PC-9 (cell line): Measurements from ENCODE around the gene LARP1B. TPM values are rescaled to one million over a fixed set of nuclear protein-coding genes. Genes with fewer than 3 reads are reported as not detected.

ENCODE experiments used
- BruUV-seq: library from RNA; stranded (reverse); fragments of 400-500 nt; replicated peaks from 2 replicates; lab custom pipeline; 2021; lab: Mats Ljungman, UMichigan
- CTCF ChIA-PET: fragments of 300-600 bp; sonication (Branson Sonifier 250); formaldehyde crosslinking; loops from one replicate; lab custom pipeline; 2022; ENCODE audit warnings: antibody characterized with exemption; lab: Charles Lee
- POLR2A ChIA-PET: fragments of 300-600 bp; sonication (Branson Sonifier 250); formaldehyde crosslinking; loops from one replicate; lab custom pipeline; 2022; ENCODE audit warnings: antibody characterized with exemption; ENCODE audit not compliant: unreplicated experiment; lab: Charles Lee
- DNase-seq, 2 experiments: peaks; one replicate each; pipeline versions ENCODE4 v3.0.0 to v3.0.0-alpha.2; 2015 to 2022; ENCODE audit warnings: mixed read lengths in 1 of 2
- H2AFZ ChIP-seq: fragments of 200-600 bp; sonication (generic); 2 replicates; pipeline ENCODE4 v1.8.1; 2017; ENCODE audit warnings: antibody characterized with exemption
- H3F3A ChIP-seq: fragments of 200-600 bp; sonication (generic); 2 replicates; pipeline ENCODE4 v1.8.1; 2017; ENCODE audit warnings: antibody characterized with exemption, mild to moderate bottlenecking, low read depth; ENCODE audit not compliant: insufficient read depth
- H3K27ac ChIP-seq: fragments of 200-600 bp; sonication (generic); 2 replicates; pipeline ENCODE4 v1.6.1; 2016; ENCODE audit warnings: mixed run types
- H3K27me3 ChIP-seq: fragments of 200-600 bp; sonication (generic); 2 replicates; pipeline ENCODE4 v1.6.1; 2016; ENCODE audit warnings: low read depth, mixed run types; ENCODE audit not compliant: insufficient read depth
- H3K36me3 ChIP-seq: fragments of 200-600 bp; sonication (generic); 2 replicates; pipeline ENCODE4 v1.6.1; 2016; ENCODE audit warnings: low read depth, mixed run types
- H3K4me1 ChIP-seq: fragments of 200-600 bp; sonication (generic); replicated peaks from 2 replicates; pipeline ENCODE4 v1.6.1; 2016; ENCODE audit warnings: mixed run types; ENCODE audit not compliant: insufficient read depth
- H3K4me2 ChIP-seq: fragments of 200-600 bp; sonication (generic); 2 replicates; pipeline ENCODE4 v1.6.1; 2017; ENCODE audit warnings: mixed run types
- H3K4me3 ChIP-seq: fragments of 200-600 bp; sonication (generic); 2 replicates; pipeline ENCODE4 v1.6.1; 2016; ENCODE audit warnings: mixed run types
- H3K79me2 ChIP-seq: fragments of 200-600 bp; sonication (generic); 2 replicates; pipeline ENCODE4 v1.6.1; 2017; ENCODE audit warnings: low read depth, mixed run types
- H3K9me2 ChIP-seq: fragments of 200-600 bp; sonication (generic); 2 replicates; pipeline ENCODE4 v1.8.1; 2017; ENCODE audit warnings: mild to moderate bottlenecking; ENCODE audit not compliant: insufficient read depth
- H3K9me3 ChIP-seq: fragments of 200-600 bp; sonication (generic); 2 replicates; pipeline ENCODE4 v1.8.1; 2016; ENCODE audit warnings: low read depth; ENCODE audit not compliant: insufficient read depth
- H4K20me1 ChIP-seq: fragments of 200-600 bp; sonication (generic); 2 replicates; pipeline ENCODE4 v1.8.1; 2017; ENCODE audit not compliant: insufficient read depth
- CTCF ChIP-seq: fragments of 200-600 bp; sonication (generic); conservative IDR thresholded peaks from 2 replicates; pipeline ENCODE4 v1.6.1; 2017; ENCODE audit warnings: mixed run types, antibody characterized with exemption, mild to moderate bottlenecking, moderate library complexity
- EZH2 ChIP-seq: fragments of 200-600 bp; sonication (generic); IDR thresholded peaks from 2 replicates; pipeline ENCODE4 v1.8.0; 2017; ENCODE audit warnings: antibody characterized with exemption, low read depth
- intact Hi-C: fragments of 100-400 bp; cut with micrococcal nuclease; formaldehyde crosslinking; loops from one replicate; pipeline ENCODE4 v1.10.0; 2022; ENCODE audit not compliant: unreplicated experiment
- total RNA-seq: library from RNA; stranded (reverse); gene quantifications from 2 replicates; pipeline ENCODE4 v1.2.3, GENCODE V29; 2021

Gene LARP1B
- total RNA-seq, 1 experiment from 2014 or later, result 22.0 TPM

- POLR2A ChIA-PET, result no interaction called here
- H2AFZ ChIP-seq, result no peak overlapping the region
Observed at GRCh38 chr4:128158894-128159293, 97.8 kb downstream of the LARP1B start.

GRCh38 chr4:128159967-128160366 lies 98.9 kb downstream of the LARP1B start:
- intact Hi-C loops, result loop anchor here (5.0 kb wide), 2 partner anchors 98 to 193 kb away; partner anchors contain the start of genes ABHD18, LARP1B and MFSD8
- POLR2A ChIA-PET, result no interaction called here
- CTCF ChIA-PET, result no interaction called here
- Histone ChIP-seq H3K27me3 (no peaks in the 10 kb centered on the region), H3K9me3 (0 out of 2 replicates have a peak, but pooled peaks cover 5% of the 10 kb centered on the region), H3K36me3 (no peaks in the 10 kb centered on the region), H3K27ac (no peak overlapping the region), H2AFZ (no peak overlapping the region), H3K9me2 (no peaks in the 10 kb centered on the region), H4K20me1 (no peaks in the 10 kb centered on the region), H3K79me2 (no peaks in the 10 kb centered on the region), H3K4me2 (no peak overlapping the region), H3K4me1 (peaks cover 28% of the 10 kb centered on the region), H3K4me3 (no peak overlapping the region), H3F3A (peaks cover 15% of the 10 kb centered on the region)
- no peak for TF ChIP-seq EZH2
- TF ChIP-seq CTCF, result no peak
- BruUV-seq, result no TSS peak
- no peak for DNase-seq

More at GRCh38 chr4:128158894-128159293, 97.8 kb downstream of the LARP1B start:
- Histone ChIP-seq H3K36me3 (no peaks in the 10 kb centered on the region), H3K9me3 (0 out of 2 replicates have a peak, but pooled peaks cover 5% of the 10 kb centered on the region), H4K20me1 (no peaks in the 10 kb centered on the region), H3K9me2 (no peaks in the 10 kb centered on the region), H3K4me2 (no peak overlapping the region), H3K27me3 (no peaks in the 10 kb centered on the region), H3K79me2 (no peaks in the 10 kb centered on the region), H3K27ac (no peak overlapping the region), H3K4me1 (peaks cover 22% of the 10 kb centered on the region), H3F3A (peaks cover 15% of the 10 kb centered on the region), H3K4me3 (no peak overlapping the region)
- TF ChIP-seq EZH2 (no peak), CTCF (no peak)
- no peak for DNase-seq
- CTCF ChIA-PET, result interaction anchor here (0.7 kb wide), 1 partner anchor 371 kb away, joined by 5 read pairs; no protein-coding TSS in a partner anchor
- no TSS peak for BruUV-seq
- intact Hi-C loops, result no loop called here

GRCh38 chr4:128161138-128161537 lies 100.0 kb downstream of the LARP1B start:
- no peaks in the 10 kb centered on the region for H4K20me1 ChIP-seq
- H3K36me3 ChIP-seq, result no peaks in the 10 kb centered on the region
- no peaks in the 10 kb centered on the region for H3K9me2 ChIP-seq
- no peak overlapping the region for H3K4me2 ChIP-seq
- H3K9me3 ChIP-seq, result 0 out of 2 replicates have a peak, but pooled peaks cover 5% of the 10 kb centered on the region
- no peak for TF ChIP-seq CTCF
- TF ChIP-seq EZH2, result no peak
- peaks cover 15% of the 10 kb centered on the region for H3F3A ChIP-seq
- CTCF ChIA-PET, result no interaction called here
- no peaks in the 10 kb centered on the region for H3K27me3 ChIP-seq
- H3K27ac ChIP-seq, result no peak overlapping the region
- no peak overlapping the region for H2AFZ ChIP-seq
- intact Hi-C loops, result loop anchor here (5.0 kb wide), 2 partner anchors 99 to 194 kb away; partner anchors contain the start of genes ABHD18, LARP1B and MFSD8
- H3K4me3 ChIP-seq, result no peak overlapping the region
- H3K4me1 ChIP-seq, result peaks cover 28% of the 10 kb centered on the region
- BruUV-seq, result no TSS peak
- H3K79me2 ChIP-seq, result no peaks in the 10 kb centered on the region
- POLR2A ChIA-PET, result no interaction called here
- no peak for DNase-seq
